Measurements from ENCODE around the gene OR8B2. TPM values are rescaled to one million over a fixed set of nuclear protein-coding genes. Genes with fewer than 3 reads are reported as not detected.
"Not testable (repeated sequence)": the region's sequence is repeated elsewhere in the genome, so short reads cannot be mapped to it uniquely, and the experiment has no call there.

OR8B2 gene
- total RNA-seq, 1 donor from 2014 or later: not detected

GRCh38 chr11:124394408-124394807 lies 10.1 kb upstream of the OR8B2 start:
- Mint-ChIP-seq H3K36me3 (ENCODE audit: unreplicated experiment) (no peaks in the 10 kb centered on the region), H3K27me3 (ENCODE audit: unreplicated experiment) (no peaks in the 10 kb centered on the region), H3K4me1 (ENCODE audit: unreplicated experiment) (no peaks in the 10 kb centered on the region), H3K27ac (ENCODE audit: unreplicated experiment) (no peak overlapping the region), H3K4me3 (ENCODE audit: unreplicated experiment) (no peak overlapping the region), H3K9me3 (ENCODE audit: unreplicated experiment) (no peaks in the 10 kb centered on the region)
- DNase-seq (ENCODE audit: extremely low spot score, unreplicated experiment): no peak
- TF ChIP-seq CTCF (IDR thresholded peaks at IDR 0.05): no peak

DNA sequence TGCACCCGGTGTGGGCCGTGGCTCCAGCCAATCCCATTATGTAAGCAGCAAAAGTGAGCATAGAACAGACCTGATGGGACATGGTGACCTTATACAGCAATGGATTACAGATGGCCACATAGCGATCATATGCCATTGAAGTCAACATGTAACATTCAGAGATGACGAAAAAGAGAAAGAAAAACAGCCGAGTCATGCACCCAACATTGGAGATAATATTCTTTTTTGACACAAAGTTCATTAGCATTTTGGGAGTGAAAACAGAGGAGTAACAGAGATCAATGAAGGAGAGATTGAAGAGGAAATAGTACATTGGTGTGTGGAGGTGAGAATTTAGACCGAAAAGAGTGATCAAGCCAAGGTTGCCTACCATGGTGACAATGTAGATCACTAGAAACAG lies 1.4 kb downstream of the OR8B2 start:
- H3K4me3 Mint-ChIP-seq (ENCODE audit: unreplicated experiment); H3K9me3 Mint-ChIP-seq (ENCODE audit: unreplicated experiment): not testable (repeated sequence)

DNA sequence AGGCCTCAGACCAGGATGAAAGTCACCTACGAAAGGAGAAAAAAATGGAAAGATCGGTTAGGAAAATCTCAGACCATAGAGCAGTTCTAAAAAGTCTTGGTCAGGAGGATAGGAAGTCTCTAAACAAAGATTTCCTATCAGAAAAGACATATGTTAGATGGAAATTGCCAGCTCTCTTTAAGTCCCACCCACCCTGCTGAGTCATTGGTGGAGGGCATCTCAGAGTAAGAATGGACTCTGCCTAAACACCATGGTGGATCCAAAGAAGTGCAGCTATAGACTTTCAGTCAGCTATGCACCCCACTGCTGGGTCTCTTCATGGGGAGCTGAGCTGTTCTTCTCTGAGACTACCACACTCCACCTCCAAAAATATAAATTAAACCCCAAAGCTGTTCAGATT lies 3.7 kb downstream of the OR8B2 start:
- H3K36me3 Mint-ChIP-seq (ENCODE audit: unreplicated experiment): no peaks in the 10 kb centered on the region
- no peaks in the 10 kb centered on the region for H3K4me1 Mint-ChIP-seq (ENCODE audit: unreplicated experiment)
- no peak overlapping the region for H3K4me3 Mint-ChIP-seq (ENCODE audit: unreplicated experiment)
- no peak for TF ChIP-seq CTCF (IDR thresholded peaks at IDR 0.05)
- DNase-seq (ENCODE audit: extremely low spot score, unreplicated experiment): no peak
- H3K27me3 Mint-ChIP-seq (ENCODE audit: unreplicated experiment): no peaks in the 10 kb centered on the region
- H3K9me3 Mint-ChIP-seq (ENCODE audit: unreplicated experiment): no peaks in the 10 kb centered on the region
- no peak overlapping the region for H3K27ac Mint-ChIP-seq (ENCODE audit: unreplicated experiment)

More for the DNA sequence above, 1.4 kb downstream of the OR8B2 start:
- H3K36me3 Mint-ChIP-seq (ENCODE audit: unreplicated experiment); H3K27me3 Mint-ChIP-seq (ENCODE audit: unreplicated experiment); H3K4me1 Mint-ChIP-seq (ENCODE audit: unreplicated experiment); DNase-seq (ENCODE audit: extremely low spot score, unreplicated experiment); H3K27ac Mint-ChIP-seq (ENCODE audit: unreplicated experiment): not testable (repeated sequence)

GRCh38 chr11:124376280-124376679 lies 8.0 kb downstream of the OR8B2 start:
- Mint-ChIP-seq H3K36me3 (ENCODE audit: unreplicated experiment) (no peaks in the 10 kb centered on the region), H3K27ac (ENCODE audit: unreplicated experiment) (no peak overlapping the region), H3K4me3 (ENCODE audit: unreplicated experiment) (no peak overlapping the region), H3K9me3 (ENCODE audit: unreplicated experiment) (no peaks in the 10 kb centered on the region), H3K27me3 (ENCODE audit: unreplicated experiment) (peaks cover 5% of the 10 kb centered on the region), H3K4me1 (ENCODE audit: unreplicated experiment) (no peaks in the 10 kb centered on the region)
- no peak for DNase-seq (ENCODE audit: extremely low spot score, unreplicated experiment)
- TF ChIP-seq CTCF (IDR thresholded peaks at IDR 0.05): no peak

DNA sequence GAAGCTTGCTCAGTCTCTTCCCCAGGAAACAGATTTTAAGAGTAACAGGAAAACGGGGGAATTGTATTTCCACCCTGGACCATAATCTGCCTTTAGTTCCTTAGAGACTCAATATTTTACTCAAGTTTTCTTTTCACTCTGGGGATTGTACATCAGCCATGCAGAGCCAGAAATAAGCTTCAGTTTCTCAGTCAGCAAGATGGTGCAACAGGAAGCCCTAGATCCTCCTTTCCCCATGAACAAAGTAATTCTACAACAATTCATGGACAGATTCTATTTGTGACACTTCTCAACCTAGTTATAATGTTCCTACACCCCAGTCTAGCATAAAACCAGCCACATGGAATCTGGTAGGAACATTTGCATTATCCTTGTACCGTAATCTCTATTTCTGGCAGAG lies 24.7 kb downstream of the OR8B2 start:
- peaks cover 5% of the 10 kb centered on the region for H3K27me3 Mint-ChIP-seq (ENCODE audit: unreplicated experiment)
- DNase-seq (ENCODE audit: extremely low spot score, unreplicated experiment): no peak
- H3K27ac Mint-ChIP-seq (ENCODE audit: unreplicated experiment): no peak overlapping the region
- no peaks in the 10 kb centered on the region for H3K4me1 Mint-ChIP-seq (ENCODE audit: unreplicated experiment)
- no peaks in the 10 kb centered on the region for H3K36me3 Mint-ChIP-seq (ENCODE audit: unreplicated experiment)
- no peak overlapping the region for H3K4me3 Mint-ChIP-seq (ENCODE audit: unreplicated experiment)
- no peaks in the 10 kb centered on the region for H3K9me3 Mint-ChIP-seq (ENCODE audit: unreplicated experiment)
- TF ChIP-seq CTCF (IDR thresholded peaks at IDR 0.05): no peak

DNA sequence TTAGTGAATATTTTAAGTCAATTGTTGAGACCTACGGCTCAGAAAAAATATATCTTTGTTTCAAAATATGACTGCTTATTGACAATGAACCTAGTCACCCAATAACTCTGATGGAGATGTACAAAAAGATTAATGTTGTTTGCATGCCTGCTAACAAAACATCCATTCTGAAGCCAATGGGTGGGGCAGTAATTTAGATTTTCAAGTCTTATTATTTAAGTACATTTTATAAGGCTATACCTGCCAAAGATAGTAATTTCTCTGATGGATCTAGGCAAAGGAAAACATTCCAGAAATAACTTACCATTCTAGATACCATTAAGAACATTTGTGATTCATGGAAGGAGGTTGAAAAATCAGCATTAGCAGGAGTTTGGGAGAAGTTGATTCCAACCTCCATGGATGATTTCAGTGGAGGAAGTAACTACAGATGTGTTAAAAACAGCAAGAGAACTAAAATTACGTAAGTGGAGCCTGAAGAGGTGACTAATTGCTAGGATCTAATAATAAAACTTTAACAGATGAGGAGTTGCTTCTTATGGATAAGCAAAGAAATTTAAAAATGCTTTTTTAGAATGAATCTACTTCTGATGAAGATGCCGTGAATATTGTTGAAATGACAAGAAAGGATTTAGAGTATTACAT lies 37.9 kb downstream of the OR8B2 start:
- Mint-ChIP-seq H3K4me3 (ENCODE audit: unreplicated experiment) (no peak overlapping the region), H3K36me3 (ENCODE audit: unreplicated experiment) (no peaks in the 10 kb centered on the region), H3K9me3 (ENCODE audit: unreplicated experiment) (no peaks in the 10 kb centered on the region), H3K27me3 (ENCODE audit: unreplicated experiment) (no peaks in the 10 kb centered on the region), H3K4me1 (ENCODE audit: unreplicated experiment) (no peaks in the 10 kb centered on the region), H3K27ac (ENCODE audit: unreplicated experiment) (no peak overlapping the region)
- TF ChIP-seq CTCF (IDR thresholded peaks at IDR 0.05): no peak
- no peak for DNase-seq (ENCODE audit: extremely low spot score, unreplicated experiment)

Measured in osteocyte (in vitro differentiated cells).